CD4-positive, alpha-beta T cell (primary cell): ENCODE results near the gene URB2. TPM values are rescaled to one million over a fixed set of nuclear protein-coding genes. Genes with fewer than 3 reads are reported as not detected.

Experiments
- ATAC-seq: fragments of 200-7000 bp; cut with Tn5 transposase; one replicate; pipeline ENCODE4 v1.10.0; 2022; ENCODE audit warnings: mild to moderate bottlenecking; ENCODE audit not compliant: poor library complexity
- CTCF ChIA-PET: fragments of 350-600 bp; sonication (Branson Sonifier 250); formaldehyde crosslinking; loops from one replicate; lab custom pipeline; 2021; ENCODE audit warnings: antibody characterized with exemption, inconsistent platforms; lab: Charles Lee
- POLR2A ChIA-PET: fragments of 350-600 bp; sonication (Branson Sonifier 250); formaldehyde crosslinking; loops from one replicate; lab custom pipeline; 2021; ENCODE audit warnings: antibody characterized with exemption, inconsistent platforms; lab: Charles Lee
- DNase-seq, 14 experiments: peaks; one replicate each; pipeline ENCODE4 v3.0.0-alpha.2; 2013 to 2020; ENCODE audit warnings: mixed read lengths in 2 of 14
- H3K27ac ChIP-seq, 2 donors: one replicate each; pipeline versions ENCODE4 v1.5.1 to v1.7.0; 2013; ENCODE audit warnings: low read length in 2 of 2, low read depth in 1 of 2, mild to moderate bottlenecking in 1 of 2
- H3K27me3 ChIP-seq, 2 experiments: 1 replicate in 1 of 2; 2 replicates in 1 of 2; pipeline versions ENCODE4 v1.6.1 to v1.7.0; 2013; ENCODE audit warnings: low read length in 2 of 2, control low read depth in 1 of 2, mild to moderate bottlenecking in 1 of 2, moderate library complexity in 1 of 2; ENCODE audit not compliant: insufficient read depth in 2 of 2, control insufficient read depth in 1 of 2
- H3K36me3 ChIP-seq: one replicate; pipeline ENCODE4 v1.6.1; 2013; ENCODE audit warnings: low read length, control low read depth; ENCODE audit not compliant: insufficient read depth
- H3K4me1 ChIP-seq: one replicate; pipeline ENCODE4 v1.6.1; 2013; ENCODE audit warnings: low read length, control low read depth; ENCODE audit not compliant: insufficient read depth
- H3K4me3 ChIP-seq: one replicate; pipeline ENCODE4 v1.5.1; 2013; ENCODE audit warnings: mild to moderate bottlenecking, low read length, moderate library complexity
- H3K9me3 ChIP-seq, 2 experiments: 1 replicate in 1 of 2; 2 replicates in 1 of 2; pipeline versions ENCODE4 v1.6.1 to v1.7.0; 2013; ENCODE audit warnings: low read length in 2 of 2, mild to moderate bottlenecking in 2 of 2, control low read depth in 1 of 2, moderate library complexity in 1 of 2; ENCODE audit not compliant: control insufficient read depth in 1 of 2, insufficient read depth in 1 of 2
- H3K27ac Mint-ChIP-seq: one replicate; pipeline ENCODE4 v1.8.0; 2020; ENCODE audit warnings: mixed read lengths
- H3K27me3 Mint-ChIP-seq: one replicate; pipeline ENCODE4 v1.8.0; 2021; ENCODE audit warnings: mixed read lengths
- H3K36me3 Mint-ChIP-seq: one replicate; pipeline ENCODE4 v1.8.0; 2021; ENCODE audit warnings: low read depth, mixed read lengths
- H3K4me1 Mint-ChIP-seq: one replicate; pipeline ENCODE4 v1.8.0; 2021; ENCODE audit warnings: low read depth, mixed read lengths
- H3K4me3 Mint-ChIP-seq: one replicate; pipeline ENCODE4 v1.8.0; 2020; ENCODE audit warnings: mild to moderate bottlenecking, mixed read lengths
- H3K9me3 Mint-ChIP-seq: one replicate; pipeline ENCODE4 v1.8.0; 2020; ENCODE audit warnings: mixed read lengths
- CTCF ChIP-seq: fragments of 200-600 bp; IDR thresholded peaks from one replicate; pipeline ENCODE4 v1.8.0; 2022; ENCODE audit warnings: antibody characterized with exemption, mild to moderate bottlenecking
- intact Hi-C, 2 experiments: fragments of 100-400 bp; cut with DNase I in 1 of 2; cut with micrococcal nuclease in 1 of 2; formaldehyde crosslinking; loops; one replicate each; pipeline versions ENCODE4 v1.15.1 to v1.9.0; 2023 to 2025; cut with DNase I, micrococcal nuclease
- total RNA-seq, 174 experiments: library from RNA in 2 of 174; stranded (reverse) in 2 of 174; gene quantifications; one replicate each; pipeline ENCODE4 v1.2.3 and lab custom pipeline; 2021 to 2026

Gene URB2
- total RNA-seq, 2 experiments from 2014 or later, result 4.1 to 4.2 TPM

- Histone ChIP-seq H3K4me3 (no peak overlapping the region), H3K4me1 (peaks cover 5% of the 10 kb centered on the region), H3K36me3 (no peaks in the 10 kb centered on the region), H3K9me3 (no peaks in the 10 kb centered on the region), H3K27me3 (no peaks in the 10 kb centered on the region), H3K27ac (no peak overlapping the region)
- H3K4me1 Mint-ChIP-seq, result peaks cover 21% of the 10 kb centered on the region
- CTCF ChIA-PET, result no interaction called here
- intact Hi-C loops, result no loop called here
- H3K27me3 Mint-ChIP-seq, result no peaks in the 10 kb centered on the region
- H3K9me3 Mint-ChIP-seq, result no peaks in the 10 kb centered on the region
- POLR2A ChIA-PET, result interaction anchor here (0.6 kb wide), 2 partner anchors 20 to 40 kb away, joined by 3 to 6 read pairs; no protein-coding TSS in a partner anchor
- no peak overlapping the region for H3K27ac Mint-ChIP-seq
- H3K4me3 Mint-ChIP-seq, result no peak overlapping the region
- H3K36me3 Mint-ChIP-seq, result no peaks in the 10 kb centered on the region
- TF ChIP-seq CTCF, result no peak
- peak; percentile 57 for ATAC-seq
- DNase-seq, result peak in 3 of 14 experiments; percentile 3 to 22 (median 5)
Measured at GRCh38 chr1:229674042-229674441, 48.0 kb downstream of the URB2 start.

GRCh38 chr1:229675396-229675795 is 49.3 kb downstream of the URB2 start:
- intact Hi-C loops, result no loop called here
- Mint-ChIP-seq H3K36me3 (no peaks in the 10 kb centered on the region), H3K4me1 (peaks cover 21% of the 10 kb centered on the region), H3K27ac (no peak overlapping the region), H3K27me3 (no peaks in the 10 kb centered on the region), H3K4me3 (no peak overlapping the region), H3K9me3 (no peaks in the 10 kb centered on the region)
- Histone ChIP-seq H3K4me1 (peaks cover 5% of the 10 kb centered on the region), H3K27ac (no peak overlapping the region), H3K27me3 (no peaks in the 10 kb centered on the region), H3K4me3 (no peak overlapping the region), H3K9me3 (no peaks in the 10 kb centered on the region), H3K36me3 (no peaks in the 10 kb centered on the region)
- no peak for DNase-seq
- ChIA-PET POLR2A (no interaction called here), CTCF (interaction anchor here (0.7 kb wide), 1 partner anchor 95 kb away, joined by 3 read pairs; no protein-coding TSS in a partner anchor)
- no peak for TF ChIP-seq CTCF
- ATAC-seq, result no peak

DNA sequence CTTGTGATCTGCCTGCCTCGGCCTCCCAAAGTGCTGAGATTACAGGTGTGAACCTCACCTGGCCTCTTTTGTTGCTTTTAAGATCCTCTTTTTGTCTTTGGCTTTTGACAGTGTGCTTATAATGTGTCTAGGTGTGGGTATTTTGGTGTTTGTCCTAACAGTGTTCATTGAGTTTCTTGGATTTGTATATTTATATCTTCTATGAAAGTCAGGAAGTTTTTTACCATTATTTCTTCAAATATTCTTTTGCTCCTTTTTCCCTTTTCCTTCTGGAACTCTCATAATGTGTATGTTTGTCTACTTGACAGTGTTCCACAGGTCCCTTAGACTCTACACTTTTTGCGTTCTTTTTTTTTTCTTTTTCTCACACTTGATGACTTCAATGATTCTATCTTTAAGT is 59.1 kb downstream of the URB2 start:
- intact Hi-C loops, result no loop called here

More for the DNA sequence above, 59.1 kb downstream of the URB2 start:
- no peak for TF ChIP-seq CTCF
- Mint-ChIP-seq H3K4me1 (no peaks in the 10 kb centered on the region), H3K27ac (no peak overlapping the region), H3K36me3 (peaks cover 18% of the 10 kb centered on the region), H3K9me3 (peaks cover 7% of the 10 kb centered on the region), H3K4me3 (no peak overlapping the region), H3K27me3 (peaks cover 4% of the 10 kb centered on the region)
- DNase-seq, result no peak
- no peaks in the 10 kb centered on the region for H3K9me3 ChIP-seq
- H3K27me3 ChIP-seq, result peaks cover 0 to 2% of the 10 kb centered on the region in 2 experiments
- H3K27ac ChIP-seq, result no peak overlapping the region
- no peaks in the 10 kb centered on the region for H3K4me1 ChIP-seq
- H3K4me3 ChIP-seq, result no peak overlapping the region
- no peak for ATAC-seq
- ChIA-PET CTCF (no interaction called here), POLR2A (no interaction called here)
- no peaks in the 10 kb centered on the region for H3K36me3 ChIP-seq
